H1 (cell line): ENCODE data around the gene PRKAR1B. TPM values are rescaled to one million over a fixed set of nuclear protein-coding genes. Genes with fewer than 3 reads are reported as not detected.

Source experiments
- YY1 ChIP-seq: IDR thresholded peaks from 2 replicates; pipeline ENCODE4 v1.6.1; 2011; ENCODE audit warnings: low read depth, mild to moderate bottlenecking, low read length
- polyA plus RNA-seq, 7 experiments: library from polyadenylated mRNA; depleted of rRNA in 3 of 7; stranded (reverse) in 5 of 7; unstranded in 2 of 7; fragments of >200 nt in 5 of 7; fragments of 200-250 nt in 2 of 7; gene quantifications; 1 replicate in 5 of 7; 2 replicates in 1 of 7; 4 replicates in 1 of 7; pipeline versions ENCODE4 v1.2.1 to v1.2.3, GENCODE V29; 2011 to 2013; ENCODE audit warnings: missing spikeins in 2 of 7, mixed read lengths in 2 of 7
- total RNA-seq: library from RNA; stranded (reverse); fragmentation: NEBNext Ultra II Directional; extraction: Animal tissue kit (Norgen Biotek cat#: 25700); gene quantifications from 2 replicates; pipeline ENCODE4 v1.2.1, GENCODE V29; 2021

The PRKAR1B gene
- total and polyA plus RNA-seq, 2 of the 8 experiments (the other 6 are each of a cell fraction or from before 2014, with no cell fraction given), result 12.3 to 55.7 TPM

GRCh38 chr7:641269-641671 is 85.8 kb downstream of the PRKAR1B start (continued):
- peak; percentile 58; the same call in 1 of the 2 replicates for TF ChIP-seq YY1
- TF ChIP-seq, all 59 proteins: peak for 3
